HG03095 (cell line): ENCODE measurements around the gene SUFU.
"Not testable (repeated sequence)": the region's sequence is repeated elsewhere in the genome, so short reads cannot be mapped to it uniquely, and the experiment has no call there.

Source experiments
- ATAC-seq: cut with Tn5 transposase; IDR thresholded peaks from one replicate; pipeline ENCODE4 v1.9.1; 2021; ENCODE audit warnings: moderate library complexity; ENCODE audit not compliant: unreplicated experiment

Gene SUFU

DNA sequence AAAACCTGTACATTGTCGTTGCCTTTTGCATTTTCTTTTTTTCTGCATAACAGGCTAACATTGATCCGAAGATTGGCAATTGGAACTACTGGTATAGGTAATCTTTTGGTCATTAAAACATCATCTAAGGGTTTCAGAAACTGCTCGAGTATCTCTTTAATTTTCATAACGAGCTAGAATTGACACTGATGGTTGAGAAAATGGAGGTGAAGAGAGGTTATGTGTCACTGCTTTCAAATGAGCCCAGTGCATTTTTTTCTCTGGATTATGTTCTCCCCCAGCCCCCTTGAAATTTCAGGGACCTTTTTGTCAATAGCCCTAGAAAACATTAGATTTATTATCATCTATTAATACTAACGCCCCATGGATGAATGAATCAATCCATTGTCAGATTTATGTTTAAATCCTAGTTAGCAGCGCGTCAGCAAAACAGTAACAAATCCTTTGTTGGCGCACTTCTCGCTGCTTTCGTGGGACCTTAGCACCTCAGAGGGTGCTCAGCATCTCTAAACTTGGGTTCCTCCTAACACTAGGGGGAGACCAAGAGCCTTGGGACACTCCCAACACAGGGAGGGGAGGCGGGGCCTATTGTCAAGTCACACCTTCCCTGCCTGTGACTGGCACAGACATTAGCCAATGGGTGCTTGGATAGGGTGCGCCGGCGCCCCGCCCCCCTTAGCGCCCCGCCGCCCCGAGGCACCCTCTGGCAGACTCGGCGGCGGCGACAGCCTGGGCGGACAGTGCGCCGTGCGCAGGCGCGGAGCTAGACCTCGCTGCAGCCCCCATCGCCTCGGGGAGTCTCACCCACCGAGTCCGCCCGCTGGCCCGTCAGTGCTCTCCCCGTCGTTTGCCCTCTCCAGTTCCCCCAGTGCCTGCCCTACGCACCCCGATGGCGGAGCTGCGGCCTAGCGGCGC lies at the start of gene SUFU:
Gene SUFU (plus strand): TSS at position 709 of the 915 bp plus-strand sequence. CDS start 181 bp downstream, at position 890.
- ATAC-seq = peak; percentile 55

DNA sequence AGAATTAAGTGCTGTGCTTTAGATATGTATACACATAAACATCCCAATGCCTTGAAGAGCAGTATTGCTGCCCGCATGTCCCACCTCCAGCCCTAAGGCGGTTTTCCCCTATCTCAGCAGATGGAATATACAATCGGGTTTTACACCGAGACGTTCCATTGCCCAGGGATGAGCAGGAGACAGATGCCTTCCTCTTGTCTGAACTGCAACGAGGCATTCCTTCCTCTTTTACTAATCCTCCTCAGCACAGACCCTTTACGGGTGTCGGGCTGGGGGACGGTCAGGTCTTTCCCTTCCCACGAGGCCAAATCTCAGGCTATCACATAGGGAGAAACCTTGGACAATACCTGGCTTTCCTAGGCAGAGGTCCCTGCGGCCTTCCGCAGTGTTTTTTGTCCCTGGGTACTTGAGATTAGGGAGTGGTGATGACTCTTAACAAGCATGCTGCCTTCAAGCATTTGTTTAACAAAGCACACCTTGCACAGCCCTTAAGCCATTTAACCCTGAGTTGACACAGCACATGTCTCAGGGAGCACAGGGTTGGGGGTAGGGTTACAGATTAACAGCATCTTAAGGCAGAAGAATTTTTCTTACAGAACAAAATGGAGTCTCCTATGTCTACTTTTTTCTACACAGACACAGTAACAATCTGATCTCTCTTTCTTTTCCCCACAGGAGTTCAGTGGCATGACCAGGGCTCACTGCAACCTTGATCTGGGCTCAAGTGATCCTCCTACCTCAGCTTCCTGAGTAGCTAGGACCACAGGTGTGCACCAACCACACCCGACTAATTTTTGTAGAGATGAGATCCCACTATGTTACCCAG lies 48.9 kb upstream of the SUFU start:
- ATAC-seq = not testable (repeated sequence)

DNA sequence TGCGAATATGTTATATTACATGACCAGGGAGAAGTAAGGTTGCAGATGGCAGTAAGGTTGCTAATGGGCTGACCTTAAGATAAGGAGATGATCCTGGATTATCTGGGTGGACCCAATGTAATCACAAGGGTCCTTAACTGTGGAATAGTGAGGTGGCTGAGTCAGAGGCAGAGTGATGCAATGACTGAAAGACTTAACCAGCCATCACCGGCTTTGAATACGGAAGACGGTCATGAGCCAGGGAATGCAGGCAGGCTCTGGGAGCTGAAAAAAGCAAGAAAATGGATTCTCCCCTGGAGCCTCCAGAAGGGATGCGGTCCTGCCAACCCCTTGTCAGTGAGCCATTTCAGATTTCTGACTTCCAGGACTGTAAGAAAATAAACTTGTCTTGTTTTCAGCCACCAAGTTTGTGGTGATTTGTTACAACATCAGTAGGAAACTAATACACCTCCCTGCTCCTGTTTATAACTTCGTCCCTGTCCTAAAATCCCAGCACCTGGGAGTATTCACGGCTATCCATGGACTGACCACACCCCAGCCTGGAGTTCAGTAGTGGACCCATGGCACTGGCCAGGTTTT lies 47.8 kb upstream of the SUFU start:
- ATAC-seq = no peak

DNA sequence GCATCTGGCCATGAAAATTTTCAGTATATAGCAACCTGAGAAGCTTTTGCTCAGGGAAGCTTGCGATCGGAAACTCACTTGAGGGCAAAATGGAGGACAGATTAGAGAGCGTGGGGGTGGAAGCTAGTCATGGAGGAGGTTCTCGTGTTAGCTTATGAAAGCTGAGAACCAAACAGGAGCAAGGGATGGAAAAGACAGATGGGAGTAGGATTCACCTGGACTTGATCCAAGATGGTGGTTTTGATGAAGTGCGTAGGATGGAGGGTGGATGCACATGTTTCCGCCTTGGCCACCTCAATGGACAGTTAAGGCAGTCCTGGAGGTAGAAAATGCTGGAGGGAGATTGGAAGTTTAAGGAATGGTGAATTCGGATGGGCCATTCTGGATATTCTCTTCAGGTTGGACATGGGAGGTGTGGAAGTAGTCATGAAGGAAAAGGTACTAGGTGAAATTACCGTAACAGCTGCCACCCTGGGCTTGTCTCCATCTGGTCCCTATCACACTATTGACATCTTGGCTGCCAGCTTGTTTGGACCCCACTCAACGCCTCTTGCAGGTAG lies 46.1 kb upstream of the SUFU start:
- ATAC-seq = no peak

DNA sequence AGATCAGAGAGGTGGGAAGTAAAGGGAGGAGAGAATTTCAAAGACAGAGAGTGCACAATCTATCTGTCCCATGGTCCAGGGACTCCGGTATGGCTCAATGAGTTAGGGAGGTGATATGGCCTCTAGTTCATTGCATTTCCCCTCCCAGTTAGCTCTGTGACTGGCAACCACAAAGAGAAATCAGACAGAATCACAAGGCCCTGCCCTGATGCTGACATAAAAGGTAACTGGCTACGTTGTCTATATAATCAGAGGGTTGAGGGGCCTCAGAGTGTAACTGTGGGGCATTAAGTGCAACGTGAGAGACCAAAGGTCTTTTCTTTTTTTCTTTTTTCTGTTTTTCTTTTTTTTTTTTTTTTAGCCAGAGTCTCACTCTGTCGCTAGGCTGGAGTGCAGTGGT lies 45.1 kb upstream of the SUFU start:
- ATAC-seq = no peak

DNA sequence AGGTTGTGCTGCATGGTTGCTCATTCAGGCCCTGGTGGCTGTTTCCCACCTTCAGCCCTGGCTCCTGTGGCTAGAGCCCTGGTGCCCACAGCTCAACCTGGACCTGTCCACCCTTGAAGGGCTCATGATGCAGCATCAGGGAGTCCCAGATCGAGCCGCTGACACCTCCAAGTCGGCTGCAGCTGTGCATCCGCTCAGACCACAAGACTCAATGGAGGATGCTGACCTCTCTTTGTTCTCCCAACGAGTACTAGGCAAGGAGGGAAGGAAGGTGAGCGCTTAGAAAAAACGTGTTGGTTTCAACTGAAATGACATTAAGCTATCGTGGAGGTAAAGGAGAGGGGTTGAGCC lies 43.0 kb upstream of the SUFU start:
- ATAC-seq = peak; percentile 10

DNA sequence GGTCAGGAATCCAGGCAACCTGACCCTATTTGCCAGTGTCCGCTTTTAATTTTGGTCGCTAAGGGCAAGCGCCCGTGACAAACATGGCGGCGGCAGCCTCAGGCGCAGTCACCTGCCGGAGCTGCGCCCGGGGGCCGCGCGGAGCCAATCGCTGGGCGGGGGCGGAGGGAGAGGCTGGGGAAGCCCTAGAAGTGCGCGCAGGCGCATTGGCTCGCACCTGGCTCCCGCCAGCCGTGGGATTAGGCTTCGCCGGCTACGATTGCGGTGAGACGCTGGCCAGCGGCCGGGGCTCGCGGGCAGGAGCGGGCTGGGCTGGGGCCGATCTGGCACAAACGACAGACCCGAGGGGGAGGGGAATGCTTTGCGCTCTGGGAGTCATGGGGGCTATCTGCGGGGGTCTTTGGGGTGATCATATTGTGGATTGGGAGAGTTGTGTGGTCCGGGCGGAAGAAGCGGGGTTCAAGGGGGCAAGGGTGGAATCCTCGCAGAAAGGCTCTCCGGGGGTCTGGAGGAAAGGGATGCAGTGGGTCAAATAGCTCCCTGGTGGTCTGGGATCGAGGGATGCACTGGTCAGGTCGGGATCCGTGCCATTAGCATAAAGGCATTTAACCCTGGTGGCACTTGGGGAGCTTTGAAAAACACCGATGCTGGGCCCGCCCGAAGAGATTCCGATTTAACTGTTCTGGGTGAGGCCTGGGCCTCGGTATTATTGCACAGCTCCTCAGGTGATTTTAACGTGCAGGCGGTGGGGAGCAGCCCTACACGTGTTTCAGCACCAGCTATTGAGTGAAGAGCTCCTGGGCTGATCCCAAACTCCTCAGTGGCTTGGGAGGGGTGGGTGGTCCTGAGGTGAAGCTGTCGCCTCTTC lies 42.4 kb upstream of the SUFU start:
- peak; percentile 80 for ATAC-seq

DNA sequence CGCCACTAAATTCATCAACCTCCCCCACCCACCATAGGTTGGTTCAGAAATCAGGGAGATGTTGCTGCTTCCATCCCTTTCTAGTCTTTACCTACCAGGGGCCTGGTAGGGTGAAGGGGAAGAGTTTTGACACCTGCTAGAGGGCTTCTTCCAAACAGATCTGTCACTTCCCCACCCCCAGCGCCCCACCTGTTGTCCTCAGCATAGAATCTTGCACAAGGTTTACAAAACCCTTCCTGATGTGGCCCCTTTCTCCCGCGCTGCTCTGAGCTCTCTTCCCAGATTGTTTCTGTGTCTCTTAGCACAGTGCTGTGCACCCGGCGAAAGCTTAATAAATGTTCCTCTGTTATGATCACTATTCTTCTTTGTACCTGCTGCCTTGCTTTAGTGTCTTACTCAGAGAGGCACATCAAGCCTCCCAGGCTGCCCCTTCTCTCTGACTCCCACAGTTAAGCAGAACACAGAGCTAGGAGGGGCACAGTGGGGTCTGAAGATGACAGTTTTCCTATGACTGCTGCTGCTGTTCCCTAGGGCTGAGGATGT lies 41.2 kb upstream of the SUFU start:
- ATAC-seq = no peak

DNA sequence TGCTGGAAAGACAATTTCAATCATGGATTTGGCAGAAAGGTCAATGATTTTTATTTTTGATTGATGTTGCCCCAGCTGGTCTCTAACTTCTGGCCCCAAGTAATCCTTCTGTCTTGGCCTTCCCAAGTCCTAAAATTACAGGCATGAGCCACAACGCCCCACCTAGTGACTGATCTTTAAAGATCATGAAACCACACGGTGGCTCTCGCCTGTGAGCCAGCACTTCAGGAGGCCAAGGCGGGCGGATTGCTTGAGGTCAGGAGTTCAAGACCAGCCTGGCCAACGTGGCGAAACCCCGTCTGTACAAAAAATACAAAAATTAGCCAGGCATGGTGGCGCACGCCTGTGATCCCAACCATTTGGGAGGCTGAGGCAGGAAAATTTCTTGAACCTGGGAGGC lies 39.8 kb upstream of the SUFU start:
- no peak for ATAC-seq

DNA sequence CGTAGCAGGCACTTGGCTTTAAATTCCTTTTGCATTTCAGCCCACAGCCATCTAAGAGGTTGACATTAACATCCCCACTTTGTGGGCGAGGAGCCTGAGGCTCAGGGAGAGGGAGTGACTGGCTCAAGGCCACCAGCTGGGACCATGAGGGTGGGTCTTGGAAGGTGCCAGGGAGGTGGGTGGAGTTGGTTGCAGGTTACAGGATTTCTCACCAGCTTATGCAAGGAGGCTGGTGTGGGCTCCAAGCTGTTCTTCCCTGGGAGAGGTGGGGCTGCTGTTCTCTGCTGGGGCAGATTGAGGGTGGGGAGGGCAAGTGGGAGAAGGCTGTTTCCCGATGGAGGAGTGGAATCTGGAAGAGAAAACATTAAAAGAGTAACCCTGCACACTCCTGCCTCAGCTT lies 38.3 kb upstream of the SUFU start:
- no peak for ATAC-seq

DNA sequence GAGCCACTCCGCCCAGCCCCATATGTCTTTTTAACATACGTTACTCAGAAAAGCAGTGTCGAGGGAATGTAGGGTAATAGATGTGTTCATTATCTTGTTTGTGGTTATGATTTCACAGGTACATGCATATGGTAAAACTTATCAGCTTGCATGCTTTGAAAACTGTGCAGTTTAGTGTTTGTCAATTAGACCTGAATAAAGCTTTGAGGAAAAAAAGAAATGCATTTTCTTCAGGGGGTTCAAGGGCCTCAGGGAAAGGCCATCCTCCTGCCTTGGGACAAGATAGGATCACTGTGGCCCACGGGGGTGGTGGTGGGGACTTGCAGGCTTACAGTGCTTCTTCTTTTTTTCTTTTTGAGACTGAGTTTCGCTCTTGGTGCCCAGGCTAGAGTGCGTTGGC lies 36.5 kb upstream of the SUFU start:
- no peak for ATAC-seq

DNA sequence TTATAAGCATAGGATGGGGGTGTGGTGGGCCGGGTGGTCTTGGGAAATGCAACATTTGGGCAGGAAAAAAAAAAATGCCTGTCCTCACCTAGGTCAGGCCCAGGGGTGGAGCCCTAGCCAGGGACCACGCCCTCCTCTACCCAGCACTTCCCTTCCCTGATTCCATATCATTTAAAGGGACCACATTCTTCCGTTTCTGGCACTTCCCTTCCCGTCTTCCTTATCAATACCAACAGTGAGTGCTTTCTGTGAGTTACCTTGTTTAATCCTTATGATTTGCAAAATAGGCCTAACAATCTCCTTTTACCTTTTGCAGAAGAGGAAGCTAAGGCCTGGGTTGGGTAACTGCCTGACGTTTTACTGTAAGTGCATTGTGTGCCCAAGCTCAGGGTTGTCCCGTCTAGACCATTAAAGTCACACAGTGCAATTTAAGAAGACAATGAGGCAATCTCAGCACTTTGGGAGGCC lies 35.8 kb upstream of the SUFU start:
- no peak for ATAC-seq

DNA sequence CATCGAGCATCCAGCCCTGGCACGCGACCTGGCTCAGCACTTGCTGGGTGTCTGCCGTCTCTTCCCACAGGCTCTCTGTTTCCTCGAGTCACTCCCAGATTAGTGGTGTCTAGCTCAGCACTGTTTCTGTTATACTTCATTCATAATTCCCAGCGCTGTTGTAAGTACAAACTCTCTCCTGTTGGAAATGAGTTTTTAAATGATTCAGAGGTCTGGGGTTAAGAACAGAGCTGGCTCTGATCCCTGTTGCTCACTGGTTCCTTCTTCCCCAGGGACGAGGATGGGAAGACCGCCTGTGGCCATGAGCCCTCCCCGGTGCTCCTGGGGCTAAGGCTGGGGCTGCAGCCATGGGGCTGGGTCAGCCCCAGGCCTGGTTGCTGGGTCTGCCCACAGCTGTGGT lies 35.1 kb upstream of the SUFU start:
- ATAC-seq = no peak

DNA sequence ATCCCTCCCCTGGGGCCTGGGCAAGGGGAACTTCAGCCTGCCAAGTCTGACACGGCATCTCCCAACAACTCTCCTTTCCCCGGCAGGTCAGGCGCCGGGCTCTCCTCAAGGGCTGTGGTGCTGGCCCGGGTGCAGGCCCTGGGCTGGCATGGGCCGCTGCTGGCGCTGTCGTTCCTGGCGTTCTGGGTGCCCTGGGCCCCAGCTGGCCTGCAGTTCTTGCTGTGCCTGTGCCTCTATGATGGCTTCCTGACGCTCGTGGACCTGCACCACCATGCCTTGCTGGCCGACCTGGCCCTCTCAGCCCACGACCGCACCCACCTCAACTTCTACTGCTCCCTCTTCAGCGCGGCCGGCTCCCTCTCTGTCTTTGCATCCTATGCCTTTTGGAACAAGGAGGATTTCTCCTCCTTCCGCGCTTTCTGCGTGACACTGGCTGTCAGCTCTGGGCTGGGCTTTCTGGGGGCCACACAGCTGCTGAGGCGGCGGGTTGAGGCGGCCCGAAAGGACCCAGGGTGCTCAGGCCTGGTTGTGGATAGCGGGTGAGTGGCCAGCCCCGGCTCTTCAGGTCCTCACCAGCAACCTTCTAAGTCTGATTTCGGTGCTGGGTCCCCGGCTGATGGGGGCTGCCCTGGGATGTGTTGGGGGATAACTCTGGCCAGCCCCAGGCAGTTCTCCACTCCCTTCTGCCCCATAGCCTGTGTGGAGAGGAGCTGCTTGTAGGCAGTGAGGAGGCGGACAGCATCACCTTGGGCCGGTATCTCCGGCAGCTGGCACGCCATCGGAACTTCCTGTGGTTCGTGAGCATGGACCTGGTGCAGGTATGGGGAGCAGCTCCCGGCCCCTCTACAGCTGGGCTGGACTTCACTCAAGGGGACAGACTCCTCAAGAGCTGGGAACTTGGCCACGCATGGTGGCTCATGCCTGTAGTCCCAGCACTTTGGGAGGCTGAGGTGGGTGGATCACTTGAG lies 32.9 kb upstream of the SUFU start:
- ATAC-seq = no peak

DNA sequence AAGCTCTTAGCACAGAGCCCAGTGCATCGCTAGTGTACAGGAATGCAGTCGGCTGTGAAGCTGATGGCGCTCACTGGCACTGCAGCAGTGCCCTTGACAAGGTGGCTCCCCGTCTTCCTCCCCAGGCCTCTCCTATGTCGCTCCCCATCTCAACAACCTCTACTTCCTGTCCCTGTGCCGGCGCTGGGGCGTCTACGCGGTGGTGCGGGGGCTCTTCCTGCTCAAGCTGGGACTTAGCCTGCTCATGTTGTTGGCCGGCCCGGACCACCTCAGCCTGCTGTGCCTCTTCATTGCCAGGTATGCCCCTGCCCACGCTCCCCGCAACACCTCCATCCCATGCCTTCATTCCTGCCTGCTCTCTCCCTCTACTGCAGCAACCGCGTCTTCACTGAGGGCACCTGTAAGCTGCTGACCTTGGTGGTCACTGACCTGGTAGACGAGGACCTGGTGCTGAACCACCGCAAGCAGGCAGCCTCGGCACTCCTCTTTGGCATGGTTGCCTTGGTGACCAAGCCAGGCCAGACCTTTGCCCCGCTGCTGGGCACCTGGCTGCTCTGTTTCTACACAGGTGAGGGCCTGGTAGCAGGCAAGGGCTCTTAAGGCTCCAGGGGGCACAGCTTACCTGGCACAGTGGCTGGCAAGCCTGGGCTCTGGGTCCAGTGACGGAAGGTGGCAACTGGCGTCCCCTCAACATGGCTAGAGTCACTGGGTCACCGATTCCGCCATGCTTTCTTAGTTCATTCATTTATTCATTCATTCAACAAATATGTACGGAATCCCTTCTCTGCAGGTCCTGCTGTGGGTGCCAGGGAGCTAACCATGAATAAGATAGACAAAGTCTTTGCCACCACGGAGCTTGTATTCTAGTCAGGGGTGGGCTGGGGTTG lies 30.1 kb upstream of the SUFU start:
- ATAC-seq = no peak

DNA sequence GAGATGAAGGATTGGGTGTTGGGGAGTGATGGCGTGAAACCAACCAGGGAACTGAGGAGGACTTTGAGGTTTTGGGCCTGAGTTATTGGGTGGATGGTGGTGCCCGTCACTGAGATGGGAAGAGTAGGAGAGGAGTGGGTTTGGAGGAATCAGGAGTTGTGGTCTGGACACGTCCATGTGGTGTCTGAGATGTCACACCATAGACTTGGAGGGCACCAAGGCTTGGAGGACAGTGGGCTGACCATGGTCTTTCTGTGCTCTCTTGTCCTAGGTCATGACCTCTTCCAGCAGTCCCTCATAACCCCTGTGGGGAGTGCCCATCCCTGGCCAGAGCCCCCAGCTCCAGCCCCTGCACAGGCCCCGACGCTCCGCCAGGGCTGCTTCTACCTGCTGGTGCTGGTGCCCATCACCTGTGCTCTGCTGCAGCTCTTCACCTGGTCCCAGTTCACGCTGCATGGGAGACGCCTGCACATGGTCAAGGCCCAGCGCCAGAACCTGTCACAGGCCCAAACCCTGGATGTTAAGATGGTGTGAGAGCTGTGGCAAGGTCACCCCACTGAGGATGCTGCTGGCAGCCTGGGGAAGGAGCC lies 28.2 kb upstream of the SUFU start:
- no peak for ATAC-seq

DNA sequence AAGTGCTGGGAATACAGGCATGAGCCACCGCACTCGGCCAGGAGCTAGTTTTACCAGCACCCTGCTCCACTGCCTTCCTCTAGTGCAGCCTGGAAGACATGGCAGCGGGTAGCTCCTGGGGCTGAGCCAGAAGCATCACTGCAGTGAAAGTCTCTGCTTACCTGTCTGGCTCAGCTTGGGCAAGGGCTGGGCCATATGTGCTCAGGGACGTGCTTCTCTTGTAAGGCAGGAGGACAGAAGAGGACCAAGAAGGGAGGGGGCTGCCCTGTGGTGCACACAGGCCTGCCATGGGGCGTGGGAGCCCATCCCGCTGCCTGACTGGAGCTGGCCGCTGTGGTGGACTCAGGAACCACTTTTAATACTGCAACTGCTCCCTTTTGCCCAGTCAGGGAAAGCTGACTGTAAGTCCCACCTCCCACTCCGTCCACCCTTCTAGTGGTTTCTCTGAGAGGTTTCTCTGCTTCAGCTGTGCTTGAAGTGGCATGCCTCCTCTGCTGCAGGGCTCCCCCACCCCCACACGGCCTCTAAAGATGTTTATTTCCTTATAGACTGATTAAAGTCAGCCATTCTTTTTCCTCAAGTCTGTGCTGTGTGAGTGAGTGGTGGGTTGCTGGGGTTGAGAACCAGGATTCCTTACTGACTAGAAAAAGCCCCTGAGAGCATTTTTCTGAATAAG lies 27.2 kb upstream of the SUFU start:
- ATAC-seq = no peak
